Prostate gland (tissue), 2 donors: Measurements from ENCODE around the gene AADACL4.

ENCODE experiments used
- CTCF ChIP-seq, 4 experiments: fragments of 200-600 bp in 2 of 4; fragments of 450-650 bp in 2 of 4; sonication (generic) in 2 of 4; IDR thresholded peaks; 1 replicate in 3 of 4; 2 replicates in 1 of 4; pipeline ENCODE4 v1.5.1; 2016 to 2019; ENCODE audit warnings: antibody characterized with exemption in 4 of 4, mild to moderate bottlenecking in 2 of 4, moderate library complexity in 2 of 4
- POLR2A ChIP-seq: fragments of 450-650 bp; IDR thresholded peaks from one replicate; pipeline ENCODE4 v1.6.1; 2016; ENCODE audit warnings: antibody characterized with exemption, mild to moderate bottlenecking
- POLR2AphosphoS5 ChIP-seq: sonication (generic); formaldehyde crosslinking; IDR thresholded peaks from one replicate; pipeline ENCODE4 v1.6.1; 2017; ENCODE audit warnings: antibody characterized with exemption

GRCh38 chr1:12595757-12596006, 48.2 kb upstream of the AADACL4 start:
- TF ChIP-seq CTCF (IDR thresholded peaks at IDR 0.05) (no peak), POLR2A (no peak), POLR2AphosphoS5 (no peak)
